Skeletal muscle tissue (tissue), 4 donors: ENCODE data around the gene RNGTT. TPM values are rescaled to one million over a fixed set of nuclear protein-coding genes. Genes with fewer than 3 reads are reported as not detected.

Experiments used
- H3K27ac ChIP-seq: one replicate; pipeline ENCODE4 v1.7.0; 2013; ENCODE audit warnings: mild to moderate bottlenecking, low read depth, low read length, inconsistent platforms
- H3K27me3 ChIP-seq, 3 donors: one replicate each; pipeline ENCODE4 v1.7.0; 2013; ENCODE audit warnings: low read length in 3 of 3; ENCODE audit not compliant: control insufficient read depth in 3 of 3, insufficient read depth in 3 of 3
- H3K36me3 ChIP-seq, 3 donors: one replicate each; pipeline ENCODE4 v1.7.0; 2013; ENCODE audit warnings: low read length in 3 of 3; ENCODE audit not compliant: control insufficient read depth in 3 of 3, insufficient read depth in 3 of 3
- H3K4me1 ChIP-seq, 3 donors: one replicate each; pipeline ENCODE4 v1.7.0; 2013; ENCODE audit warnings: low read length in 3 of 3, mild to moderate bottlenecking in 3 of 3; ENCODE audit not compliant: control insufficient read depth in 3 of 3, insufficient read depth in 3 of 3
- H3K4me3 ChIP-seq, 3 donors: one replicate each; pipeline ENCODE4 v1.7.0; 2013; ENCODE audit warnings: low read length in 3 of 3
- H3K9ac ChIP-seq, 3 donors: one replicate each; pipeline ENCODE4 v1.7.0; 2013; ENCODE audit warnings: low read length in 3 of 3, mild to moderate bottlenecking in 3 of 3, moderate library complexity in 2 of 3, low read depth in 1 of 3
- H3K9me3 ChIP-seq, 3 donors: one replicate each; pipeline ENCODE4 v1.7.0; 2013; ENCODE audit warnings: low read length in 3 of 3; ENCODE audit not compliant: control insufficient read depth in 3 of 3
- total RNA-seq: library from RNA; depleted of rRNA; stranded (reverse); fragments of >200 nt; gene quantifications from one replicate; pipeline ENCODE4 v1.2.3, GENCODE V29; 2014
- donor health status: Osteomylitis.

The RNGTT gene
- total RNA-seq, 1 donor from 2014 or later: 19.3 TPM

- no peak overlapping the region for H3K9ac ChIP-seq
- H3K27ac ChIP-seq: no peak overlapping the region
- no peaks in the 10 kb centered on the region for H3K9me3 ChIP-seq
- no peak overlapping the region for H3K4me3 ChIP-seq
- H3K36me3 ChIP-seq: peaks cover 0 to 3% (median 0%) of the 10 kb centered on the region in 3 donors
- H3K27me3 ChIP-seq: no peaks in the 10 kb centered on the region
- no peaks in the 10 kb centered on the region for H3K4me1 ChIP-seq
Observed at GRCh38 chr6:88609983-88610382, 353.4 kb downstream of the RNGTT start.

DNA sequence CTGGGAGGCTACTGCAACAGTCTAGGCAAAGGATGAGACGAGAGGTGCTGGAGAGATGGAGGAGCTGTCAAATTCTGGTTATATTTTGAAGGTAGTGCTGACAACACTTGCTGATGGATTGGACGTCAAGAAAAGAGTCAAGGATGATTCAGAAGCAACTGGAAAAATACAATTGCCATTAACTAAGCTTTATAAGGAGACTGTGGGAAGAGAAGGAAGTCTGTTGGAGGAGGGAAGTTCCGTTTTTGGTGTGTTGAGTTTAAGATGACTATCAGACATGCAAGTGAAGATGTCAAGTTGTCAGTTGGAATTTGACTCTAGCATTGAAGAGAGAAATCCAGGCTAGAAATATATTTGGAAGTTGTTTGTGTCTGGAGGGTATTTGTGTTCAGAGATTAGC, 358.1 kb downstream of the RNGTT start:
- no peak overlapping the region for H3K9ac ChIP-seq
- no peaks in the 10 kb centered on the region for H3K27me3 ChIP-seq
- no peaks in the 10 kb centered on the region for H3K4me1 ChIP-seq
- no peaks in the 10 kb centered on the region for H3K9me3 ChIP-seq
- no peaks in the 10 kb centered on the region for H3K36me3 ChIP-seq
- no peak overlapping the region for H3K4me3 ChIP-seq
- H3K27ac ChIP-seq: no peak overlapping the region

GRCh38 chr6:88599571-88599970, 363.8 kb downstream of the RNGTT start:
- Histone ChIP-seq H3K27ac (no peak overlapping the region), H3K4me1 (no peaks in the 10 kb centered on the region), H3K4me3 (no peak overlapping the region), H3K9me3 (no peaks in the 10 kb centered on the region), H3K27me3 (no peaks in the 10 kb centered on the region), H3K36me3 (no peaks in the 10 kb centered on the region), H3K9ac (no peak overlapping the region)

DNA sequence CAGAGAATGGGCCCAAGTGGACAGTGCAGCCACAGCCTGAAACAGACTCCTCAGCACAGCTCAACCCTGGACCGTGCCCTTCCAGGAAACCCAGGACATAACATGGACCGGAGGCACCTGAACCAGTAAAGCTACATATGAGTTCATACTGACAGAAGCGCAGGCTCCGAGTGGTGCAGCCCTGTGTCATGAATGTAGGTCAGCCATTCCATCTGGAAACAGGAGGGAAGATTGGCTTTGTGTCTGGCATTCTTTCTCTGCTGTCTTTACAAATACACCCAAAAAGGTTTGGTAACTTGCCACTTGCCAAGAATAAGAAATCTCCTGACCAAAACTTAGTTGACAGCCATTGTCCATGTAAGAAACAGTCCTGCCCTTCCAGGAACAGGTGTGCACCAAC, 366.6 kb downstream of the RNGTT start:
- Histone ChIP-seq H3K36me3 (no peaks in the 10 kb centered on the region), H3K4me1 (no peaks in the 10 kb centered on the region), H3K27me3 (no peaks in the 10 kb centered on the region), H3K27ac (no peak overlapping the region), H3K9me3 (no peaks in the 10 kb centered on the region), H3K4me3 (no peak overlapping the region), H3K9ac (no peak overlapping the region)

- H3K36me3 ChIP-seq: no peaks in the 10 kb centered on the region
- no peaks in the 10 kb centered on the region for H3K9me3 ChIP-seq
- H3K9ac ChIP-seq: no peak overlapping the region
- H3K4me3 ChIP-seq: no peak overlapping the region
- H3K27ac ChIP-seq: no peak overlapping the region
- peaks cover 4 to 12% (median 6%) of the 10 kb centered on the region in 3 donors for H3K4me1 ChIP-seq
- H3K27me3 ChIP-seq: peaks cover 0 to 3% (median 3%) of the 10 kb centered on the region in 3 donors
Observed at GRCh38 chr6:88588938-88589337, 374.5 kb downstream of the RNGTT start.

GRCh38 chr6:88587150-88587520, 376.3 kb downstream of the RNGTT start:
- peaks cover 4 to 12% (median 6%) of the 10 kb centered on the region in 3 donors for H3K4me1 ChIP-seq
- H3K9ac ChIP-seq: no peak overlapping the region
- no peaks in the 10 kb centered on the region for H3K9me3 ChIP-seq
- no peak overlapping the region for H3K27ac ChIP-seq
- H3K36me3 ChIP-seq: no peaks in the 10 kb centered on the region
- no peak overlapping the region for H3K4me3 ChIP-seq
- peaks cover 3 to 6% (median 3%) of the 10 kb centered on the region in 3 donors for H3K27me3 ChIP-seq

GRCh38 chr6:88586371-88587149, 376.9 kb downstream of the RNGTT start:
- H3K27me3 ChIP-seq: peaks cover 3 to 6% (median 3%) of the 10 kb centered on the region in 3 donors
- no peak overlapping the region for H3K9ac ChIP-seq
- peaks cover 4 to 12% (median 6%) of the 10 kb centered on the region in 3 donors for H3K4me1 ChIP-seq
- H3K36me3 ChIP-seq: no peaks in the 10 kb centered on the region
- H3K4me3 ChIP-seq: peak overlapping the region in 1 of 3 donors; percentile 7
- no peaks in the 10 kb centered on the region for H3K9me3 ChIP-seq
- H3K27ac ChIP-seq: no peak overlapping the region

DNA sequence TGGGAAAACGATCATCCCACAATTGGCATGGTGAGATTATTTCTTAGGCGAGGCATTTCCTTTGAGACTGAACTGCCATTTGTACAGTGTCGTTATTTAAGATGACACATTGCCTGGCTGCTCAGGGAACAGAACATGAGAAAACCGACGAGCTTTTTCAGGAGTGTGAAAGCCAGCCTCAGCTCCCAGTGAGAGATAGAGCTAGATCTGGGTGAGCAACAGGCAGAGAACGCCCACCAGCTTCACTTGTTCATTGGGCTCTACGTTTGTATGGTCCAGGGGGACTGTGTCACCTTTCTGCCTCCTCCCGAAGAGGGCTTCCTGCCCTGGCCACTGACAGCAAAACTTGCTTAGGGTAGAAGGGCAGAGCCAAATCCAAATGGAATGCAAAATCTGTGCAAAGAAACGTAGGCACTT, 378.1 kb downstream of the RNGTT start:
- no peak overlapping the region for H3K4me3 ChIP-seq
- H3K9ac ChIP-seq: no peak overlapping the region
- peaks cover 3 to 6% (median 3%) of the 10 kb centered on the region in 3 donors for H3K27me3 ChIP-seq
- H3K4me1 ChIP-seq: peaks cover 4 to 12% (median 6%) of the 10 kb centered on the region in 3 donors
- H3K27ac ChIP-seq: no peak overlapping the region
- H3K36me3 ChIP-seq: no peaks in the 10 kb centered on the region
- no peaks in the 10 kb centered on the region for H3K9me3 ChIP-seq

DNA sequence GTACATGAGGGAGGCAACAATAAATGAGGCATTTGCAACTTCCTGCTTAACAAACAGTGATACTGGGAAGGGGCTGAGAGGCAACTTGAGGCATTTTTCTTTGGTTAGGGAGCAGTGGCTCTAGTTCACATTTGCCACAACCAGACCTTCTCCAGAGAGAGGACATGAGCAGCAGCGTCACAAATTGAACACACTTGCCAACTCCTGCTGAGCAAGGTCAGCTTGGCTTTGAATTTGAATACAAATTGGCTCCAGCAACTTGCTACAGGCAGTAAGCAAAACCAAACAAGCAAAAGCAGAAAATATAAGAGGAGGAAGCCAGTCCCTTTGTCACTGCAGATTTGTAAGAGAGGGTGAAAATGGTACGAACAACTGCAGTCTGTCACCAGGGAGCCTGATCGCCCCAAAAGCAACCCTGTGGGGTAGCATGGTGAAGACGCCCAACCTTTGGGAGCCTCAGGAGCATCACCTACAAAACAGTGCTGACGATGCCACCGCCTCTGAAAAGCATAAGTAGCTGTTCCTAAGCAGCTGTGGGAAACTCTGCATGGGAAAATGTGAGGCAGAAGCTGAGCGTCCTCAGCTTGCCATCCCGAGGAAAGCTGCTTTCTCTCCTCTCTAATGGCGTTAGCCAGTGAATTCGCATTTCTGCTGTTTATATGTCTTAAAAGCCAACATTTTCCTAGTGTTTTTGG, 378.7 kb downstream of the RNGTT start:
- H3K9ac ChIP-seq: no peak overlapping the region
- peaks cover 4 to 12% (median 6%) of the 10 kb centered on the region in 3 donors for H3K4me1 ChIP-seq
- H3K9me3 ChIP-seq: no peaks in the 10 kb centered on the region
- no peaks in the 10 kb centered on the region for H3K36me3 ChIP-seq
- H3K27ac ChIP-seq: no peak overlapping the region
- peaks cover 3 to 6% (median 3%) of the 10 kb centered on the region in 3 donors for H3K27me3 ChIP-seq
- H3K4me3 ChIP-seq: no peak overlapping the region

DNA sequence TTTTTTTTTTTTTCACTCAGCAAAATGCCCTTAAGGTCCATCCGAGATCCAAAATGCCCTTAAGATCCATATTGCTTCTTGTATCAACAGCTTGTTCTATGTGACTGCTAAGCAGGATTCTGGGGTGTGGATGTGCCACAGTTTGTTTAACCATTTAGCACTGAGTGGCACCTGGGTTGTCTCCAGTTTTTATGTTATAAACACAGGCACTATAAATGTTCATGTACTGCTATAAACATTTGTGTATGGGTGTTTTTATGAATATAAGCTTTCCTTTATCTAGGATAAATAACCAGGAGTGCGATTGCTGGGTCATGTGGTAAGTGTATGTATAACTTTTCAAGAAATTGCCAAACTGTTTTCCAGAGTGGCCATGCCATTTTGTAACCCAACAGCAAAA, 386.0 kb downstream of the RNGTT start:
- Histone ChIP-seq H3K36me3 (no peaks in the 10 kb centered on the region), H3K27ac (no peak overlapping the region), H3K9ac (no peak overlapping the region), H3K4me3 (no peak overlapping the region), H3K27me3 (no peaks in the 10 kb centered on the region), H3K9me3 (no peaks in the 10 kb centered on the region), H3K4me1 (no peaks in the 10 kb centered on the region)
